Spleen (tissue), 7 donors: Measurements from ENCODE around the gene DNAJB6.

Source experiments
- CTCF ChIP-seq, 11 experiments: fragments of 200-600 bp in 7 of 11; fragments of 450-650 bp in 4 of 11; sonication (generic) in 4 of 11; IDR thresholded peaks in 8 of 11; conservative IDR thresholded peaks in 3 of 11; 1 replicate in 7 of 11; 2 replicates in 4 of 11; pipeline versions ENCODE4 v1.4.0 to v1.8.0; 2016 to 2021; ENCODE audit warnings: antibody characterized with exemption in 11 of 11, inconsistent platforms in 4 of 11, mild to moderate bottlenecking in 1 of 11
- POLR2A ChIP-seq, 3 donors: fragments of 450-650 bp; IDR thresholded peaks; one replicate each; pipeline ENCODE4 v1.5.1; 2017; ENCODE audit warnings: antibody characterized with exemption in 3 of 3, mild to moderate bottlenecking in 1 of 3
- donor health status: DM: no; HTN: no; CAD: no; lungs with moderate emphysema.
- donor health status: DM: no; HTN: no; CAD: no.
- donor health status: DM: no; HTN: no; CAD: no.

GRCh38 chr7:157384301-157384700 lies 47.5 kb downstream of the DNAJB6 start:
- TF ChIP-seq POLR2A (IDR thresholded peaks at IDR 0.05) (no peak), CTCF (IDR thresholded peaks at IDR 0.05 in 8 of 11, conservative IDR thresholded peaks at IDR 0.05 in 3 of 11) (no peak)
